ENCODE data around the gene ALDH4A1.

- TF ChIP-seq CTCF (conservative IDR thresholded peaks at IDR 0.05; ENCODE audit: low read depth, low read length) (no peak), EZH2 (IDR thresholded peaks at IDR 0.05; ENCODE audit: low read length, unreplicated experiment) (no peak)
These were observed 24.1 kb upstream of the ALDH4A1 start for GRCh38 chr1:18926315-18927081.
